NCI-H2196 treated with DMSO at 0.1 percent for 48 hours (cell line): ENCODE data around the gene JARID2.
"Not testable (repeated sequence)": the region's sequence is repeated elsewhere in the genome, so short reads cannot be mapped to it uniquely, and the experiment has no call there.

Experiments
- DNase-seq: peaks from one replicate; lab custom pipeline; 2025; ENCODE audit not compliant: unreplicated experiment; lab: John Stamatoyannopoulos, UW

JARID2 gene

GRCh38 chr6:15308435-15309213 is 62.8 kb downstream of the JARID2 start:
- no peak for DNase-seq

- no peak for DNase-seq
Observed at GRCh38 chr6:15309611-15310283, 63.9 kb downstream of the JARID2 start.

- DNase-seq: no peak
Observed at GRCh38 chr6:15310680-15311079, 64.8 kb downstream of the JARID2 start.

- no peak for DNase-seq
Observed at GRCh38 chr6:15312500-15312899, 66.6 kb downstream of the JARID2 start.

- no peak for DNase-seq
Observed at GRCh38 chr6:15313367-15313766, 67.5 kb downstream of the JARID2 start.

GRCh38 chr6:15316754-15317153 is 70.9 kb downstream of the JARID2 start:
- DNase-seq: no peak

GRCh38 chr6:15317251-15317650 is 71.4 kb downstream of the JARID2 start:
- DNase-seq: no peak

- DNase-seq: no peak
Observed at GRCh38 chr6:15317934-15318902, 72.3 kb downstream of the JARID2 start.

- DNase-seq: no peak
Observed at GRCh38 chr6:15319677-15320076, 73.8 kb downstream of the JARID2 start.

- DNase-seq: no peak
Observed at GRCh38 chr6:15320693-15321092, 74.8 kb downstream of the JARID2 start.

- no peak for DNase-seq
Observed at GRCh38 chr6:15322184-15322583, 76.3 kb downstream of the JARID2 start.

- DNase-seq: no peak
Observed at GRCh38 chr6:15322781-15323536, 77.1 kb downstream of the JARID2 start.

GRCh38 chr6:15323611-15324010 is 77.7 kb downstream of the JARID2 start:
- not testable (repeated sequence) for DNase-seq

GRCh38 chr6:15324427-15324985 is 78.6 kb downstream of the JARID2 start:
- DNase-seq: no peak

GRCh38 chr6:15325540-15325955 is 79.7 kb downstream of the JARID2 start:
- no peak for DNase-seq

GRCh38 chr6:15326067-15326614 is 80.3 kb downstream of the JARID2 start:
- no peak for DNase-seq

GRCh38 chr6:15327271-15327670 is 81.4 kb downstream of the JARID2 start:
- DNase-seq: no peak

- DNase-seq: no peak
Observed at GRCh38 chr6:15329197-15329671, 83.4 kb downstream of the JARID2 start.

GRCh38 chr6:15330174-15330944 is 84.5 kb downstream of the JARID2 start:
- DNase-seq: no peak
